PC-3 (cell line): ENCODE results near the gene AGPAT3. TPM values are rescaled to one million over a fixed set of nuclear protein-coding genes. Genes with fewer than 3 reads are reported as not detected.

Source experiments
- ATAC-seq: fragments of 200-7000 bp; cut with Tn5 transposase; 2 replicates; pipeline ENCODE4 v1.9.1; 2020; ENCODE audit warnings: mild to moderate bottlenecking, moderate library complexity
- BruUV-seq: library from RNA; stranded (reverse); fragments of 400-500 nt; replicated peaks from 2 replicates; lab custom pipeline; 2021; lab: Mats Ljungman, UMichigan
- CTCF ChIA-PET: fragments of 300-600 bp; sonication (Branson Sonifier 250); formaldehyde crosslinking; loops from one replicate; lab custom pipeline; 2022; ENCODE audit warnings: antibody characterized with exemption; lab: Charles Lee
- POLR2A ChIA-PET: fragments of 300-600 bp; sonication (Branson Sonifier 250); formaldehyde crosslinking; loops from one replicate; lab custom pipeline; 2022; ENCODE audit warnings: antibody characterized with exemption; ENCODE audit not compliant: unreplicated experiment; lab: Charles Lee
- DNase-seq: peaks from one replicate; pipeline ENCODE4 v3.0.0-alpha.2; 2015
- H2AFZ ChIP-seq: fragments of 300-600 bp; sonication (generic); 2 replicates; pipeline ENCODE4 v1.6.0; 2016; ENCODE audit warnings: antibody characterized with exemption, low read length
- H3F3A ChIP-seq: fragments of 300-600 bp; sonication (generic); one replicate; pipeline ENCODE4 v1.6.0; 2017; ENCODE audit warnings: antibody characterized with exemption, low read length, control low read depth, mild to moderate bottlenecking; ENCODE audit not compliant: unreplicated experiment
- H3K27ac ChIP-seq: fragments of 300-600 bp; sonication (generic); 2 replicates; pipeline ENCODE4 v1.5.1; 2016; ENCODE audit warnings: mild to moderate bottlenecking, low read length
- H3K27me3 ChIP-seq: fragments of 300-600 bp; sonication (generic); 2 replicates; pipeline ENCODE4 v1.6.1; 2016; ENCODE audit warnings: low read length, mixed read lengths
- H3K36me3 ChIP-seq: fragments of 300-600 bp; sonication (generic); 2 replicates; pipeline ENCODE4 v1.6.1; 2016; ENCODE audit warnings: low read depth, mixed run types, low read length, mixed read lengths
- H3K4me1 ChIP-seq: fragments of 300-600 bp; sonication (generic); 2 replicates; pipeline ENCODE4 v1.5.1; 2016; ENCODE audit warnings: low read length; ENCODE audit not compliant: insufficient read depth
- H3K4me2 ChIP-seq: fragments of 300-600 bp; sonication (generic); 2 replicates; pipeline ENCODE4 v1.6.0; 2016; ENCODE audit warnings: low read length
- H3K4me3 ChIP-seq: fragments of 300-600 bp; sonication (generic); 2 replicates; pipeline ENCODE4 v1.5.1; 2016; ENCODE audit warnings: mild to moderate bottlenecking, low read length, mixed read lengths
- H3K79me2 ChIP-seq: fragments of 300-600 bp; sonication (generic); 2 replicates; pipeline ENCODE4 v1.6.1; 2017; ENCODE audit warnings: low read length, mixed read lengths
- H3K9ac ChIP-seq: fragments of 300-600 bp; sonication (generic); 2 replicates; pipeline ENCODE4 v1.6.0; 2016; ENCODE audit warnings: mild to moderate bottlenecking, low read length
- H3K9me2 ChIP-seq: fragments of 300-600 bp; sonication (generic); replicated peaks from 2 replicates; pipeline ENCODE4 v1.6.1; 2016; ENCODE audit warnings: mixed run types, low read length, mixed read lengths
- H3K9me3 ChIP-seq: fragments of 300-600 bp; sonication (generic); 2 replicates; pipeline ENCODE4 v1.6.1; 2016; ENCODE audit warnings: low read length, mixed read lengths
- H4K20me1 ChIP-seq: fragments of 300-600 bp; sonication (generic); 2 replicates; pipeline ENCODE4 v1.6.1; 2016; ENCODE audit warnings: low read length, mixed read lengths
- EZH2 ChIP-seq: fragments of 300-600 bp; sonication (generic); IDR thresholded peaks from one replicate; pipeline ENCODE4 v1.6.1; 2017; ENCODE audit warnings: antibody characterized with exemption, mild to moderate bottlenecking, low read length; ENCODE audit not compliant: unreplicated experiment
- EZH2phosphoT487 ChIP-seq: fragments of 300-600 bp; sonication (generic); IDR thresholded peaks from 2 replicates; pipeline ENCODE4 v1.6.1; 2018; ENCODE audit warnings: mild to moderate bottlenecking, antibody characterized with exemption, low read length, borderline replicate concordance
- intact Hi-C: fragments of 100-400 bp; cut with micrococcal nuclease; formaldehyde crosslinking; loops from 2 replicates; pipeline ENCODE4 v1.9.0; 2023
- total RNA-seq: library from RNA; depleted of rRNA; stranded (reverse); fragments of >200 nt; gene quantifications from 2 replicates; pipeline ENCODE4 v1.2.3, GENCODE V29; 2014
- TF ChIP-seq, protein P1 (sequence below): fragments of 300-600 bp; sonication (generic); conservative IDR thresholded peaks from 2 replicates; pipeline ENCODE4 v1.5.1; 2017; ENCODE audit warnings: antibody characterized with exemption, low read depth, mild to moderate bottlenecking, low read length

Gene AGPAT3
- total RNA-seq, 1 experiment from 2014 or later: 76.1 TPM

- CTCF ChIA-PET: interaction anchor here (0.7 kb wide), 3 partner anchors 34 to 642 kb away, joined by 3 to 6 read pairs (median 4); no protein-coding TSS in a partner anchor
- H3K4me2 ChIP-seq: no peak overlapping the region
Observed at GRCh38 chr21:43918385-43918947, 53.4 kb downstream of the AGPAT3 start.

GRCh38 chr21:43919283-43919682 lies 54.3 kb downstream of the AGPAT3 start:
- BruUV-seq: no TSS peak
- H3K4me2 ChIP-seq: no peak overlapping the region
- no peaks in the 10 kb centered on the region for H3K9me3 ChIP-seq
- H3K4me1 ChIP-seq: no peaks in the 10 kb centered on the region
- H3K9ac ChIP-seq: no peak overlapping the region
- no peak overlapping the region for H3K27ac ChIP-seq
- H3F3A ChIP-seq: no peaks in the 10 kb centered on the region
- intact Hi-C loops: loop anchor here (5.0 kb wide), 1 partner anchor 107 kb away; no protein-coding TSS in a partner anchor
- ChIA-PET POLR2A (no interaction called here), CTCF (no interaction called here)
- H3K4me3 ChIP-seq: no peak overlapping the region
- H3K36me3 ChIP-seq: no peaks in the 10 kb centered on the region
- H3K9me2 ChIP-seq: no peaks in the 10 kb centered on the region
- no peak overlapping the region for H2AFZ ChIP-seq
- H3K27me3 ChIP-seq: no peaks in the 10 kb centered on the region
- DNase-seq (no peak), ATAC-seq (no peak)
- TF ChIP-seq, protein P1, sequence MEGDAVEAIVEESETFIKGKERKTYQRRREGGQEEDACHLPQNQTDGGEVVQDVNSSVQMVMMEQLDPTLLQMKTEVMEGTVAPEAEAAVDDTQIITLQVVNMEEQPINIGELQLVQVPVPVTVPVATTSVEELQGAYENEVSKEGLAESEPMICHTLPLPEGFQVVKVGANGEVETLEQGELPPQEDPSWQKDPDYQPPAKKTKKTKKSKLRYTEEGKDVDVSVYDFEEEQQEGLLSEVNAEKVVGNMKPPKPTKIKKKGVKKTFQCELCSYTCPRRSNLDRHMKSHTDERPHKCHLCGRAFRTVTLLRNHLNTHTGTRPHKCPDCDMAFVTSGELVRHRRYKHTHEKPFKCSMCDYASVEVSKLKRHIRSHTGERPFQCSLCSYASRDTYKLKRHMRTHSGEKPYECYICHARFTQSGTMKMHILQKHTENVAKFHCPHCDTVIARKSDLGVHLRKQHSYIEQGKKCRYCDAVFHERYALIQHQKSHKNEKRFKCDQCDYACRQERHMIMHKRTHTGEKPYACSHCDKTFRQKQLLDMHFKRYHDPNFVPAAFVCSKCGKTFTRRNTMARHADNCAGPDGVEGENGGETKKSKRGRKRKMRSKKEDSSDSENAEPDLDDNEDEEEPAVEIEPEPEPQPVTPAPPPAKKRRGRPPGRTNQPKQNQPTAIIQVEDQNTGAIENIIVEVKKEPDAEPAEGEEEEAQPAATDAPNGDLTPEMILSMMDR: no peak
- TF ChIP-seq EZH2 (no peak), EZH2phosphoT487 (no peak)
- no peaks in the 10 kb centered on the region for H4K20me1 ChIP-seq
- H3K79me2 ChIP-seq: peaks cover 55% of the 10 kb centered on the region

More at GRCh38 chr21:43918385-43918947, 53.4 kb downstream of the AGPAT3 start:
- no peak overlapping the region for H3K27ac ChIP-seq
- POLR2A ChIA-PET: interaction anchor here (0.6 kb wide), 1 partner anchor 16 kb away, joined by 3 read pairs; no protein-coding TSS in a partner anchor
- no peaks in the 10 kb centered on the region for H3K9me2 ChIP-seq
- DNase-seq (no peak), ATAC-seq (no peak)
- H3K9ac ChIP-seq: no peak overlapping the region
- BruUV-seq: no TSS peak
- no peak overlapping the region for H3K4me3 ChIP-seq
- H4K20me1 ChIP-seq: no peaks in the 10 kb centered on the region
- H3K36me3 ChIP-seq: no peaks in the 10 kb centered on the region
- peaks cover 59% of the 10 kb centered on the region for H3K79me2 ChIP-seq
- H3F3A ChIP-seq: no peaks in the 10 kb centered on the region
- no peaks in the 10 kb centered on the region for H3K4me1 ChIP-seq
- H3K27me3 ChIP-seq: no peaks in the 10 kb centered on the region
- H2AFZ ChIP-seq: no peak overlapping the region
- no peak for TF ChIP-seq EZH2phosphoT487
- TF ChIP-seq EZH2: no peak
- TF ChIP-seq, protein P1: no peak
- H3K9me3 ChIP-seq: no peaks in the 10 kb centered on the region
- intact Hi-C loops: loop anchor here (5.0 kb wide), 1 partner anchor 106 kb away; no protein-coding TSS in a partner anchor
